DND-41 (cell line): Measurements from ENCODE around the gene BRD1.

Experiments used
- ATAC-seq: fragments of 200-7000 bp; cut with Tn5 transposase; 3 replicates; pipeline ENCODE4 v1.9.1; 2021; ENCODE audit warnings: low read depth; ENCODE audit not compliant: insufficient read depth
- DNase-seq: peaks from one replicate; pipeline ENCODE4 v3.0.0-alpha.2; 2020
- H2AFZ ChIP-seq: 2 replicates; pipeline ENCODE4 v1.6.0; 2012; ENCODE audit warnings: low read depth, low read length
- H3K27ac ChIP-seq: 2 replicates; pipeline ENCODE4 v1.5.1; 2012; ENCODE audit warnings: low read length, inconsistent platforms
- H3K27me3 ChIP-seq: fragments of 200-600 bp; sonication (generic); 2 replicates; pipeline ENCODE4 v1.6.0; 2012; ENCODE audit warnings: low read length, mild to moderate bottlenecking, inconsistent platforms; ENCODE audit not compliant: insufficient read depth, poor library complexity
- H3K36me3 ChIP-seq: 2 replicates; pipeline ENCODE4 v1.5.1; 2012; ENCODE audit warnings: low read length, inconsistent platforms; ENCODE audit not compliant: insufficient read depth
- H3K4me1 ChIP-seq: 2 replicates; pipeline ENCODE4 v1.5.1; 2012; ENCODE audit warnings: mild to moderate bottlenecking, low read length; ENCODE audit not compliant: insufficient read depth
- H3K4me2 ChIP-seq: 2 replicates; pipeline ENCODE4 v1.6.0; 2012; ENCODE audit warnings: mild to moderate bottlenecking, moderate library complexity, low read length, inconsistent platforms; ENCODE audit not compliant: insufficient read depth
- H3K4me3 ChIP-seq, 2 experiments: fragments of 200-600 bp in 1 of 2; shearing (Covaris generic) in 1 of 2; 2 replicates each; pipeline ENCODE4 v1.5.1; 2012 to 2016; ENCODE audit warnings: inconsistent platforms in 2 of 2, low read length in 2 of 2, mild to moderate bottlenecking in 2 of 2, low read depth in 1 of 2, moderate library complexity in 1 of 2
- H3K79me2 ChIP-seq: 2 replicates; pipeline ENCODE4 v1.6.0; 2012; ENCODE audit warnings: low read length, inconsistent platforms; ENCODE audit not compliant: insufficient read depth
- H3K9ac ChIP-seq: 2 replicates; pipeline ENCODE4 v1.6.0; 2012; ENCODE audit warnings: low read depth, mild to moderate bottlenecking, inconsistent platforms, low read length, moderate library complexity
- H3K9me3 ChIP-seq: 2 replicates; pipeline ENCODE4 v1.5.1; 2012; ENCODE audit warnings: low read length, moderate library complexity, mild to moderate bottlenecking, inconsistent platforms; ENCODE audit not compliant: insufficient read depth, severe bottlenecking
- H4K20me1 ChIP-seq: 2 replicates; pipeline ENCODE4 v1.6.0; 2012; ENCODE audit warnings: low read length; ENCODE audit not compliant: insufficient read depth
- EZH2 ChIP-seq: IDR thresholded peaks from 3 replicates; pipeline ENCODE4 v1.6.1; 2012; ENCODE audit warnings: borderline replicate concordance, low read depth, mild to moderate bottlenecking, moderate library complexity, low read length, inconsistent platforms; ENCODE audit not compliant: severe bottlenecking
- TF ChIP-seq, protein P1 (sequence below): IDR thresholded peaks from 2 replicates; pipeline ENCODE4 v1.5.1; 2012; ENCODE audit warnings: borderline replicate concordance, low read length, moderate library complexity, mild to moderate bottlenecking; ENCODE audit not compliant: poor library complexity, severe bottlenecking; ENCODE audit errors: extremely low read depth

BRD1 gene

GRCh38 chr22:49817359-49817758, 10.3 kb downstream of the BRD1 start:
- TF ChIP-seq EZH2: no peak
- TF ChIP-seq, protein P1, sequence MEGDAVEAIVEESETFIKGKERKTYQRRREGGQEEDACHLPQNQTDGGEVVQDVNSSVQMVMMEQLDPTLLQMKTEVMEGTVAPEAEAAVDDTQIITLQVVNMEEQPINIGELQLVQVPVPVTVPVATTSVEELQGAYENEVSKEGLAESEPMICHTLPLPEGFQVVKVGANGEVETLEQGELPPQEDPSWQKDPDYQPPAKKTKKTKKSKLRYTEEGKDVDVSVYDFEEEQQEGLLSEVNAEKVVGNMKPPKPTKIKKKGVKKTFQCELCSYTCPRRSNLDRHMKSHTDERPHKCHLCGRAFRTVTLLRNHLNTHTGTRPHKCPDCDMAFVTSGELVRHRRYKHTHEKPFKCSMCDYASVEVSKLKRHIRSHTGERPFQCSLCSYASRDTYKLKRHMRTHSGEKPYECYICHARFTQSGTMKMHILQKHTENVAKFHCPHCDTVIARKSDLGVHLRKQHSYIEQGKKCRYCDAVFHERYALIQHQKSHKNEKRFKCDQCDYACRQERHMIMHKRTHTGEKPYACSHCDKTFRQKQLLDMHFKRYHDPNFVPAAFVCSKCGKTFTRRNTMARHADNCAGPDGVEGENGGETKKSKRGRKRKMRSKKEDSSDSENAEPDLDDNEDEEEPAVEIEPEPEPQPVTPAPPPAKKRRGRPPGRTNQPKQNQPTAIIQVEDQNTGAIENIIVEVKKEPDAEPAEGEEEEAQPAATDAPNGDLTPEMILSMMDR: no peak
- H4K20me1 ChIP-seq: peaks cover 95% of the 10 kb centered on the region
- peaks cover 90% of the 10 kb centered on the region for H3K36me3 ChIP-seq

GRCh38 chr22:49815641-49816091, 12.0 kb downstream of the BRD1 start:
- Histone ChIP-seq H3K9ac (no peak overlapping the region), H3K79me2 (peaks cover 100% of the 10 kb centered on the region), H2AFZ (no peak overlapping the region), H3K9me3 (no peaks in the 10 kb centered on the region), H4K20me1 (peaks cover 94% of the 10 kb centered on the region), H3K27ac (no peak overlapping the region), H3K4me3 (no peak overlapping the region), H3K4me2 (no peak overlapping the region), H3K4me1 (no peaks in the 10 kb centered on the region), H3K27me3 (no peaks in the 10 kb centered on the region), H3K36me3 (peaks cover 89% of the 10 kb centered on the region)
- TF ChIP-seq, protein P1: no peak
- TF ChIP-seq EZH2: no peak
- DNase-seq: no peak
- no peak for ATAC-seq

More at GRCh38 chr22:49817359-49817758, 10.3 kb downstream of the BRD1 start:
- H3K4me1 ChIP-seq: peaks cover 7% of the 10 kb centered on the region
- H3K9ac ChIP-seq: no peak overlapping the region
- no peak overlapping the region for H3K4me3 ChIP-seq
- H3K79me2 ChIP-seq: peaks cover 100% of the 10 kb centered on the region
- no peak overlapping the region for H2AFZ ChIP-seq
- DNase-seq: no peak
- no peak for ATAC-seq
- H3K27me3 ChIP-seq: no peaks in the 10 kb centered on the region
- no peak overlapping the region for H3K4me2 ChIP-seq
- H3K27ac ChIP-seq: no peak overlapping the region
- no peaks in the 10 kb centered on the region for H3K9me3 ChIP-seq

DNA sequence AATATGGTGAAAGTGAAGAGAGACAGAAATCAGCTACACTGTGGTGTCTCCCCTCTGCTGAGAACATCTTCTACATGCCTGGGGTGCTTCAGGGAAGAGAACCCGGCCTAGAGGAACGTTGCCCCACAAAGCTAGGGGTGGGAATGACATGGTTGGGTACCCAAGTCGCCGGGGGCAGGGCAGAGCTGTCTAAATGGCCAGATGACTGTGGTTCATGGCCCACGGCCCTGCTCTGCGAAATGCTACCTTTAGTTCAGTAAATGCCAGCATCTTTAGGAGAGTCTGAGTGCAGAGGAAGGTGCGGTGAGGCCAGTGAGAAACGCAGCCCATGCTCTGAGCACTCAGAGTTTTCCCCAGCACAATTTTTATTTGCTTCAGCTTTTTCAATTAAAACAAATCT, 12.8 kb downstream of the BRD1 start:
- no peaks in the 10 kb centered on the region for H3K27me3 ChIP-seq
- no peaks in the 10 kb centered on the region for H3K9me3 ChIP-seq
- no peak overlapping the region for H3K27ac ChIP-seq
- H3K79me2 ChIP-seq: peaks cover 100% of the 10 kb centered on the region
- peaks cover 94% of the 10 kb centered on the region for H4K20me1 ChIP-seq
- H3K9ac ChIP-seq: no peak overlapping the region
- H3K36me3 ChIP-seq: peaks cover 88% of the 10 kb centered on the region
- ATAC-seq (no peak), DNase-seq (no peak)
- no peak overlapping the region for H3K4me2 ChIP-seq
- H2AFZ ChIP-seq: no peak overlapping the region
- no peaks in the 10 kb centered on the region for H3K4me1 ChIP-seq
- no peak overlapping the region for H3K4me3 ChIP-seq
- no peak for TF ChIP-seq EZH2
- TF ChIP-seq, protein P1: no peak
